Activated T-helper 1 cell treated with anti-CD3 and anti-CD28 coated beads, Interleukin-2, amount 50 U/mL, for 16 hours (primary cell): Measurements from ENCODE around the gene NKX2-8.
"Not testable (repeated sequence)": the region's sequence is repeated elsewhere in the genome, so short reads cannot be mapped to it uniquely, and the experiment has no call there.

Source experiments
- DNase-seq, 2 donors: peaks; one replicate each; pipeline ENCODE4 v3.0.0-alpha.2; 2020; ENCODE audit warnings: low read depth in 1 of 2, low spot score in 1 of 2

NKX2-8 gene

DNA sequence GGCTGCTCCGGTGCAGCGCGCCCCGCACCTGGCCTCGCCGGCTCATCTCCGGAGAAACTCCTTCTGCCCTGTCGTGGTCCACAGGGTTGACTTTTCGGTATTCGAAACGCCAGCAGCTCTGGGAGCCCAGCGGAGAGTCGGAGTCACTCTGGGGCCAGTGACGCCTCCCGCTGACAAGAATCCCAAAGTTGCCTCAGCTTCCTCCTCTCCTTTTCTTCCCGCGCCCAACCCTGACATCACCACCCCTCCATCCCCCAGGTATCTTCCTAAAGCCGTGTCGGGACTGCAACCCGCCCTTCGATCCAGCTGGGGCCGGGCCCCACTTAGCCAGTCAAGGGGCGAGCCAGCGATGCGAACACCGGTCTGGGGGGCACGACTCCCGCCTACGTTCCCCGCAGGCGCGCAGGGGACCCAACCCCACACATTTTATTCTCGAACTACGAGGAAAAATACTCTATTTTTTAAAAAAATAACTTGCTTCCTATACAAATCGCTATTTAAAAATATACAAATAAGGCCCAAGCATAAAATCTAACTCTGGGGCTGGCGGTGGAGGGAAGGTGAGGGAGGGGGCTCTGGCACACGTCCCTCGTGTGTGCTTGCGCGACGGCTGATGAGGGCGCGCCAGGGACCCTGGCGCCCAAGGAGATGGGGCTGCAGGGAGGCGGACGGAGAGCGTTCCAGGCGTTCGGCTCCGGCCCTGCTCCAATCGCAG is 2.1 kb downstream of the NKX2-8 start:
- no peak for DNase-seq

DNA sequence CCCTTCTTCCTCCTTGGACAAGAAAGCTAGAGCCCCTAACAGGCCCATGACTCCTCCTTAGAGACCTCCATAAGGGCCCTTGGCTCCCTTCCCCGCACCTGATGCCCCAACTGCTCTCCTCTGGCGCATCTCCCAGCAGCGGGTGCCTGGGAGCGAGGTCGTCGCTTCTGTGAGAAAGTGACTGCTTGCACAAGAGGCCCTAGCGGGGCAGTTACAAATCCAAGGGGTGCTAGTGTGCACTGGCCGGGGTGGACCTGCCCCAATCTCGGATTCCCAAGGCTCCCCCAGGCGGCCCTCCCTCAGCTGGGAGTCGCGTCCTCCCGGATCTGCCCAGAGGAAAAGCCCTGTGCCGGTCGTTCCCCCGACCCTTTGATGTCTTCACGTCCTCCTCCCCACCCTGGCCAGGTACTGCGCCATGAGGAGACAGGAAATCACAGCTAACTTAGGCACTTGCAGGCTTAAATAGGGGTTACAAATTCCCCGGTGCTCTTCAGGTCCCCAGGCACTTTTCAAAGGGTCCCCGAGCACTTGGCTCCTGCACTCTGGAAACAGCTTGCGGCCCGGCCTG is 2.8 kb downstream of the NKX2-8 start:
- DNase-seq: no peak

DNA sequence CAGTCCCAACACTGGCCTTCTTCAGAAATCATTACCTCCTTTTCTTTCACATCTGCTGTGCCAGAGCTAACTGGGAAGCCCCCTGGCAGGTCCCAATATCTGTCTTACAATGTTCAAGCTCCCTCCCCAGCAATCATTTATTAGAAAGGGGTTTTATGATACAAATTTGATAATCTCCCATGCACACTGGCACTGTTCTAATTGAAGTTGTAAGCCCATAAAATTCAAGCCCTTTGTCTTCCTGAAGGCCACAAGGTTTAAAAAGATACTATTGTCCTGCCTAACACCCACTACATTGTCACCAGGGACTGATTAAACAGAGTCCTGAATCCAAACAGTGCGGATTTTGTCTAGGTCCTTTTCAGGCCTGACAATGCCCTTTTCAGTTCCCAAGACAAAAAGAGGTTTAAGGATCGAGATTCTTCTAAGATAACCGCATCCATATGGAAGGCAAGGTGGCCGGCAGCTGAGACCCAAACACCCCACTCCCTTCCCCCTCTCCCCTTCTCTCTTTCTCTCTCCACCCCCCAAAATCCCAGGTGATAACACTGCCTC is 3.3 kb downstream of the NKX2-8 start:
- no peak for DNase-seq

DNA sequence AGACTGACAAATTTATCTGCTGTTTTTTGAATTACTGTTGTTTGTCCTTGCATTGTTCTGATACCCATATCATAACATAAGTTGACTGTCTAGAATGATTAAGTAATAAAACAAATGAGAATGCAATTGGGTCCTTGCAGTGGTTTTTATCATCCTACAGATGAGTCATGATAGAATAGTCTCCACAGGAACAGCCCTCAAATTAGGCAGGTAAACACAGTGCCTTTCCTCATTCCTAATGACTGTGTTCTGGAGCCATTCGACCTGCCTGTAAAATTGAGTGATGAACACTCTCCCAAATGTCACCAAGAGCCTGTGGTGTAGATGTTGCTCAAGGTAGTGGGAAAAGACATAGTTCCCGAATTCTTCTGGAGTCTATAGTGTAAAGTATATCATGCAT is 12.3 kb downstream of the NKX2-8 start:
- no peak for DNase-seq

DNA sequence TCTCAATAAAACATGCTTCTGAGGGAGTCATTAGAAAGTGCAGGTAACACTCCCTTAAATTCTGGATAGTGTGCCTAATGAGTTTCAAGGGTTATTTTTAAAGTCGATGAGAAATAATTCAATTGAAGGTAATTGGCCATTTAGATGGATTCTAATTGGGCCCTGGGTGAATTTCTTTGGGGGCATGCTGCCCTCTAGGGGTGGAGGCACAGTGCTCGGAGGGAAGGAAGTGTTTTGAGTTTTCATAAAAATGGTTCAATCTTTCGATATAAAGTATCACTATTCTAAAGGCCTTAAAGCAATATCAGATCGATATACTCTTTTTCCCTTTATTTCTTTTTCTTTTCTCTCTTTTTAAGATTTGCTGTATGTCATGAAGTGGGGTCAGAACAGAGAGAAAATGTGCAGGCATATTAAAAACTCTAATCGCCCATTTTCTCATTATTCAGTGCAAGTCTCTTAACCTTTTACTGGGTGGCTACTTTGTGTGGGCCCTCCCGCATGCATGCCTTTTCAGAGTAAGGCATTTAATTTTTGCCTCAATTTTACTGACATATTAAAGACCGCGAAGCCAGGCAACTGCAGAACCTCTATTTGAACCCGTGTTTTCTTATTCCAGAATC is 25.5 kb downstream of the NKX2-8 start:
- DNase-seq: no peak

DNA sequence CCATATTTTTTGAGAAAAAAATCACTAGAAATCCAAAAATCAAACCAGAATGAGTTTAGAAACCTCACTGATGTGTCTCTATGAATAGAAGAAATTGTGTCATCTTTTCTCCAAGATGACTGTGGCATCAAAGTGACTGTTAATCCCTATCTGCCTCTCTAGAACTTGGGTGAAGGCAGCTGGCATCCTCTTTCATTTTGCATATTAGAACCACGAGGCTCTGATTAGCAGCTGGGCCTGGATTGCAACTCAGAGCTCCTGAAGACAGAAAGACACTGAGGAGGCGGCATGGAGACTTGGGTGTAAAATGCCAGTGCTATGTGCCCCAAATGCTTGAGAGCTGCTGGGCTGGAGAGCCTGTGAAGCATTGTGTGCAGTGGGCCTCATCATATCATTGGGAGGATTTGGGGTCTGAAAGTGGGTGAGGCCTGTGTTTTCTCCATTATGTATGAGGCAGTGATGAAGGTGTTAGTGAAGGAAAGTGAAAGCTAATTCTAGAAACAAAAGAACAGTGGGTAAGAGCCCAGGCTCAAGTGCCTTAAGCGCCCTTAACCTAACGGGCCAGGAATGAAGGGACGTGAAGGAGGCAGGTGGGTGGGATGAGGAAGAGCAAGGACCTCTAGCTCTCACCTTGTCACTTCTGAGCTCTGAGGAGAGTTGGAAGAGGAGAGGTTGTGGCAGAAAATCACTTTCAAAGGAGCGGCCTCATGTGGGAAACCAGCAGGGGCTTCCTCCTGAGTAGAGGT is 26.2 kb downstream of the NKX2-8 start:
- DNase-seq: no peak

DNA sequence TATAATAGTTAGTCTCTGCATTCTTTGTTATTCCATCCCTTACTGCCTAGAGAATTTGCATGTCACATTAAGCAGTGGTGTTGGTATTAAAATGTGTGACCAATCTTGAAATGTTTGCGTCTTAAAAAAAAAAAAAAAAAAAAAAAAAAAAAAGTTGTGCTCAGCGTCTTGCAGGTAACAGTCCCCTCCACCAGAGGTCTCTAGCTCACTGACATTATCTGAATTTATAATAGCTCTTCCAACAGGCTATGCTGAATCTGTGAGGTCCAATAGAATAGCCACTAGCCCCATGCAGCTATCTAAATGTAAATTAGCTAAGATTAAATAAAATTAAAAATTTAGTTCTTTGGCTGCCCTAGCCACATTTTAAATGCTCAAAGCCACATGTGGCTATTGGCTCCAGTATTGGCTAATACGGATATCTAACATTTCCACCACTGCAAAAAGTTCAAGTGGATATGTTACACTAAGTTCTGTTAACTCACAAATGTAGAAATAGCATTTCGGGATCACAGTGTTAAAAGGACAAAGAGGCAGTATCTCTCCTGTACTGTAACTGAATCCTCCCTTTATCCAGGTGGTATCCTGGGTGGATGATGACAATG is 28.7 kb downstream of the NKX2-8 start:
- no peak for DNase-seq

DNA sequence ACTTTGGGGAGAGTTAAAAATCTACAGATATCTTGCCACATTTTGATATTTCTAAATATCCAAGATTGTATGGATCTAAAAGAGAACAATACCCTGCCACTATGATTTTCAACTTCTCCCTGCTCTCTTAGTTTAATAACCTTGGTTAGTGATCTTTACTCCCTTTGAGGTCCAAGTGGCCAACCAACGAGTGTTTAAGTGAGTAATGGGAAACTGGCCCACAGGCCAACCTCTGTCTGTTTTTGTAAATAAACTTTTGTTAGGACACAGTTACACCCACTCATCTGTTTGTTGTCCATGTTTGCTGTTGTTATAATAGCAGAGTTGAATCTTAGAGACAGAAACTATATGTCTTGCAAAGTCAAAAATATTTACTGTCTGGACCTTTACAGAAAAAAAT is 31.5 kb downstream of the NKX2-8 start:
- no peak for DNase-seq

DNA sequence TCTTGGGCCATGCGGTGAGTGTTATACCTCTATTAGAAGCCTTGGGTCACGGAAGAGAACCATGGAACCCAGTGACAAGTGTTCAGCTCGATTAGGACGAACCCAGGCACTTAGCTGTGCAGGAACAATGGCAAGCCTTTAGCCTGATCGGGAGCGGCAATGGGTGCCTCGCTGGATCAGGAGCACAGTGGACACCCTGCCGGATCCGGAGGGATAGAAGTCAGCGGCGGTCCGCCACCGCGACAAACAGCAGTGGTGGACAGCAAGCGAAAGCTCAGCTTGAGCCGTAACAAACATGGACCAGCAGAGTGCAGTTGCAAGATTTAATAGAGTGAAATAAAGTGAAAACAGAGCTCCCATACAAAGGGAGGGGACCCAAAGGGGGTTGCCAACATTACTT is 38.1 kb downstream of the NKX2-8 start:
- not testable (repeated sequence) for DNase-seq

DNA sequence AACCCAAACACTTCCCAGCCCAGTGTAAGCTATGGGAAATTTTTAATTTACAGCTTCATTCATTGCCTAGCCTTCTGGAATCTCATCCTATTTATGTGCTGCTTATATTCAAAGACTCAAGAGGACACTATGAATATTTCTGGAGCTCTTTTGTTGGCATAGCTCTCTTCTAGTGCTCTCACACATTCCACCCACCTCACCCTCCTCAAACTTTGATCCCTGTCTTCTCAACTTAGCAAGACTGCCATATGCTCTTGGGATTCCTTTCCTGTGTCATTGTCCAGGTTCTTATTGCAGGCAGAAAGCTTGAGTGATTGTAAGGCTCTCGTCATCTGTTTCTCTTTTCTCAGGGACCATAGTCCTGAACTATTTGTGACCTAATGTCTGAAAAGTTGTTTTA is 44.4 kb downstream of the NKX2-8 start:
- DNase-seq: no peak
